HFFc6 (cell line): ENCODE results near the gene H2AZ2. TPM values are rescaled to one million over a fixed set of nuclear protein-coding genes. Genes with fewer than 3 reads are reported as not detected.
"Not testable (repeated sequence)": the region's sequence is repeated elsewhere in the genome, so short reads cannot be mapped to it uniquely, and the experiment has no call there.

ENCODE experiments used
- DNase-seq: peaks from one replicate; pipeline ENCODE4 v3.0.0-alpha.2; 2018
- H3K27ac Mint-ChIP-seq: 2 replicates; pipeline ENCODE4 v1.8.0; 2020; ENCODE audit warnings: mild to moderate bottlenecking, mixed read lengths
- H3K27me3 Mint-ChIP-seq: 2 replicates; pipeline ENCODE4 v1.8.0; 2021; ENCODE audit warnings: mild to moderate bottlenecking, moderate library complexity, mixed read lengths; ENCODE audit not compliant: insufficient read depth
- H3K36me3 Mint-ChIP-seq: 2 replicates; pipeline ENCODE4 v1.8.0; 2021; ENCODE audit warnings: low read depth, mixed read lengths
- H3K4me1 Mint-ChIP-seq: 2 replicates; pipeline ENCODE4 v1.8.0; 2020; ENCODE audit warnings: low read depth, mixed read lengths
- H3K4me3 Mint-ChIP-seq: 2 replicates; pipeline ENCODE4 v1.8.0; 2020; ENCODE audit warnings: mild to moderate bottlenecking, moderate library complexity, mixed read lengths
- H3K9me3 Mint-ChIP-seq: 2 replicates; pipeline ENCODE4 v1.8.0; 2020; ENCODE audit warnings: mild to moderate bottlenecking, mixed read lengths
- CTCF ChIP-seq: fragments of 200-600 bp; sonication (generic); IDR thresholded peaks from 2 replicates; pipeline ENCODE4 v1.5.0; 2021; ENCODE audit warnings: antibody characterized with exemption, mild to moderate bottlenecking
- total RNA-seq, 6 experiments: library from RNA; stranded (reverse); fragmentation: NEBNext Ultra II Directional; extraction: Animal tissue kit (Norgen Biotek cat#: 25700); gene quantifications; 2 replicates in 1 of 6; 3 replicates in 5 of 6; pipeline ENCODE4 v1.2.3, GENCODE V29; 2021

Gene H2AZ2
- total RNA-seq, 6 experiments from 2014 or later = 128 to 215 (median 185) TPM

GRCh38 chr7:44876393-44876792 lies 28.5 kb upstream of the H2AZ2 start:
- Mint-ChIP-seq H3K36me3 (peaks cover 14% of the 10 kb centered on the region), H3K27ac (no peak overlapping the region), H3K4me1 (peaks cover 20% of the 10 kb centered on the region)

GRCh38 chr7:44875241-44875640 lies 27.4 kb upstream of the H2AZ2 start:
- Mint-ChIP-seq H3K27ac (no peak overlapping the region), H3K9me3 (peaks cover 5% of the 10 kb centered on the region), H3K27me3 (no peaks in the 10 kb centered on the region), H3K36me3 (peaks cover 5% of the 10 kb centered on the region), H3K4me3 (no peak overlapping the region), H3K4me1 (peaks cover 8% of the 10 kb centered on the region)
- DNase-seq = no peak
- no peak for TF ChIP-seq CTCF

More at GRCh38 chr7:44876393-44876792, 28.5 kb upstream of the H2AZ2 start:
- DNase-seq = no peak
- H3K27me3 Mint-ChIP-seq = no peaks in the 10 kb centered on the region
- H3K9me3 Mint-ChIP-seq = no peaks in the 10 kb centered on the region; the same call in 1 of the 2 replicates
- TF ChIP-seq CTCF = no peak
- H3K4me3 Mint-ChIP-seq = no peak overlapping the region

GRCh38 chr7:44872787-44873186 lies 24.9 kb upstream of the H2AZ2 start:
- no peaks in the 10 kb centered on the region for H3K27me3 Mint-ChIP-seq
- peaks cover 2% of the 10 kb centered on the region for H3K4me1 Mint-ChIP-seq
- no peak overlapping the region for H3K4me3 Mint-ChIP-seq
- peaks cover 5% of the 10 kb centered on the region for H3K9me3 Mint-ChIP-seq
- DNase-seq = no peak
- H3K36me3 Mint-ChIP-seq = no peaks in the 10 kb centered on the region; the same call in 1 of the 2 replicates
- TF ChIP-seq CTCF = no peak
- H3K27ac Mint-ChIP-seq = no peak overlapping the region

- H3K36me3 Mint-ChIP-seq, H3K27me3 Mint-ChIP-seq, H3K27ac Mint-ChIP-seq, H3K4me3 Mint-ChIP-seq, DNase-seq, H3K9me3 Mint-ChIP-seq: not testable (repeated sequence)
- H3K4me1 Mint-ChIP-seq = peaks cover 10% of the 10 kb centered on the region
Measured at GRCh38 chr7:44871918-44872317, 24.0 kb upstream of the H2AZ2 start.

- not testable (repeated sequence) for H3K27ac Mint-ChIP-seq, H3K9me3 Mint-ChIP-seq, H3K27me3 Mint-ChIP-seq, DNase-seq, H3K36me3 Mint-ChIP-seq, H3K4me3 Mint-ChIP-seq
- peaks cover 11% of the 10 kb centered on the region for H3K4me1 Mint-ChIP-seq
Measured at GRCh38 chr7:44870780-44871179, 22.9 kb upstream of the H2AZ2 start.

GRCh38 chr7:44870336-44870735 lies 22.4 kb upstream of the H2AZ2 start:
- not testable (repeated sequence) for H3K27me3 Mint-ChIP-seq, DNase-seq, H3K9me3 Mint-ChIP-seq, H3K36me3 Mint-ChIP-seq, H3K27ac Mint-ChIP-seq, H3K4me3 Mint-ChIP-seq
- H3K4me1 Mint-ChIP-seq = peaks cover 11% of the 10 kb centered on the region

- no peaks in the 10 kb centered on the region; the same call in 1 of the 2 replicates for H3K27me3 Mint-ChIP-seq
- peak overlapping the region; percentile 46; the same call in 1 of the 2 replicates for H3K27ac Mint-ChIP-seq
Measured at GRCh38 chr7:44867073-44867995, 19.4 kb upstream of the H2AZ2 start.

GRCh38 chr7:44861949-44862348 lies 14.1 kb upstream of the H2AZ2 start:
- not testable (repeated sequence) for H3K36me3 Mint-ChIP-seq, H3K27ac Mint-ChIP-seq, H3K9me3 Mint-ChIP-seq, H3K4me3 Mint-ChIP-seq, DNase-seq, H3K4me1 Mint-ChIP-seq, H3K27me3 Mint-ChIP-seq

More at GRCh38 chr7:44867073-44867995, 19.4 kb upstream of the H2AZ2 start:
- Mint-ChIP-seq H3K36me3 (no peaks in the 10 kb centered on the region), H3K4me1 (peaks cover 11% of the 10 kb centered on the region), H3K9me3 (peaks cover 5% of the 10 kb centered on the region), H3K4me3 (peak overlapping the region; percentile 51)
- no peak for TF ChIP-seq CTCF
- DNase-seq = peak; percentile 80
